GM21367 (cell line): ENCODE results near the gene EPHB2.

Experiments used
- ATAC-seq: cut with Tn5 transposase; IDR thresholded peaks from one replicate; pipeline ENCODE4 v1.9.1; 2021; ENCODE audit not compliant: unreplicated experiment

Gene EPHB2

DNA sequence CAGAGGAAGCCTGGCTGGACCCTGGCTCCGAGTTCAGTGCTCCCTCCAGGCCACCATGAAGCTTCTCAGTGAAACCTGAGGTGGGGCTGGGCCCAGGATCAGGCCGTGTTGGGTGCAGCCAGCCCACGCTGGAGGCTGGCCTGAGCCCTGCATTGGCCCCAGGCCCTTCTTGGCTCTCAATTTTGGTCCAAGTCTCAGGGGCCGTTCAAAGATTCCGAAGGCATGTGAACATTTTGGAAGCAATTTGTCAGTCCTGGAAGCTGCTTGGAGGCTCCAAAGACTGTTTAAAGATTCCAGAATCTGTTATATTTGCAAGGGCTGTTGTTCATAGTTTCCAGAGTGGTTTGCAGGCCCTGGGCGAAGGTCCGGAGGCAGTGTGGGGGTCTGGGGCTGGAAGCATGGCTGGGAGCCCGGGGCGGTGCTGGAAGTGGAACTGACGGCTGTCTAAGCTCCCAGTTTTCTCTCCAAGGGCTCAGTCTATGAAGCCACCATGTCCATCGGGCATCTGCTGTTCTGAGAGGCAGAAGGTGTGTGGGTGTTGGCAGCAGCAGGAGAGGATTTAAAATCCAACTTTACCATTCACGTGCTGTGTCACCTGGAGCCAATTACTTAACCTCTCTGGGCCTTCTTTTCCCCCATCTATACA, 104.9 kb downstream of the EPHB2 start:
- no peak for ATAC-seq

DNA sequence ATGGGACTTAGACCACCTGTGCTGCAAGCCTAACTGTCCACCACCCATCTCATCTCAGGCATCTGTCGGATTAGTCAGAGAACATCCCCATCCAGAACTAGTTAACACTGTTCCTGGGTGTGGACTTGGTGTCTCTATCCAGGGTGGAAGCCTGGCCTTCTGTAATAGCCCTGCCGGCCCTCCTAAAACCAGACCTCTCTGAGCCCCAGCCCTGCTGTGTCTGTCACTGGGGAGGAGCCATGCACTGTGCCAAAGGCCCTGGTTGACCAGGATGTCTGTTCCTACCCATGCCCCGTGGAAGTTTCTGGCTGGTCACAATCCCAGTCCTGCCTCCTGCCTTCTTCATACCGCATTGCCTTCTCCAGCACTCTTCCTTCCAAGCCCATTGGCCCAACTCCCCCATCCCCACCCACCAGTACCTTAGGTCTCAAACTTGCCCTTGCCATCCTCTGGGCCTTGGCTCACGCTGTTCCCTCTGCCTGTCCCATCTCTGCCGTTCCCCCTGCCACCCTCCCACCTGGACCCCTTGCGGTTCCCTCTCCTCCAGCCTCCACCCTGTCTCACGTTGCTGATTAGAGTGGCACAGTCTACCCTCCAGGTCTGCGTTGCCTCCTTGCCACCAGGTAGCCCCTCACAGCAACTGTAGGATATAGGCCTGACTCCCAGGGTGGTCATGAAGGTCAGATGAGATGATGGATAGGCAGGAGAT, 105.6 kb downstream of the EPHB2 start:
- no peak for ATAC-seq

DNA sequence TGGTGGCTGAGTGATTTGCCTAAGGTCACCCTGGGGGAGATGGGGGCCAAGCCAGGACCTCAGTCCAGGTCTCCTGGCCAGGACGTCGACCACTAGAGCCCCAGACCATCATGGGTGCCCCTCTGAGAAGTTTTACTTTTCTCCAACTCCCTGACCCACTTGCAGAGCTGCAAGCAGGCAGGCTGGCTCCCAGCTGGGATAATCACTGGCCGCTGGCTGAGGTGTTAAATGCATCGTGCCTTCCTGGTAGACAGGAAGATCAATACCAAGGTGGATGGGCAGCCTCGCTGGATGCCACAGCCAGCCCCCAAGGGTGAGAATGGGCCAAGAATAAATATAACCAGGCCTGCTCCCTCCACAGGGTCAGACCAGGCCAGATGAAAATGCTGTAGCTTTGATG, 106.2 kb downstream of the EPHB2 start:
- no peak for ATAC-seq

DNA sequence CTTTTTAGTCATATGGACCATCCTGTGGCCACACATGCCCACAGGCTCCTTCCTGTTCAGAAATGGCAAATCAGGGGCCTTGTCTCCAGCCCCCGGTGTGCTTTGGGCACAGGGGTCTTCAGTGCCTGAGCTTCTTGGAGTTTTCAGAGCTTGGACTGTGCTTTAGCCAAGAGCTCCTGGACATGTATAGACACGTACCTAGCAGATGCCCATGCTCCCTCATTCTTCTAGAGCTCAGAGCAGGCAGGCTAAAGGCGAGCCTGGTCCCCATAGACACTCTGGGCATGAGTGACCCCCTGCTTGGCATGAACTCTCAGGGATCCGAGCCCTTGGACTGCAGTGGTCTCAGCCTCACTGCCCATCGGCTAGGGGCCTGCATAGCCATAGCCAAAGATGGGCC, 106.8 kb downstream of the EPHB2 start:
- ATAC-seq, result no peak

DNA sequence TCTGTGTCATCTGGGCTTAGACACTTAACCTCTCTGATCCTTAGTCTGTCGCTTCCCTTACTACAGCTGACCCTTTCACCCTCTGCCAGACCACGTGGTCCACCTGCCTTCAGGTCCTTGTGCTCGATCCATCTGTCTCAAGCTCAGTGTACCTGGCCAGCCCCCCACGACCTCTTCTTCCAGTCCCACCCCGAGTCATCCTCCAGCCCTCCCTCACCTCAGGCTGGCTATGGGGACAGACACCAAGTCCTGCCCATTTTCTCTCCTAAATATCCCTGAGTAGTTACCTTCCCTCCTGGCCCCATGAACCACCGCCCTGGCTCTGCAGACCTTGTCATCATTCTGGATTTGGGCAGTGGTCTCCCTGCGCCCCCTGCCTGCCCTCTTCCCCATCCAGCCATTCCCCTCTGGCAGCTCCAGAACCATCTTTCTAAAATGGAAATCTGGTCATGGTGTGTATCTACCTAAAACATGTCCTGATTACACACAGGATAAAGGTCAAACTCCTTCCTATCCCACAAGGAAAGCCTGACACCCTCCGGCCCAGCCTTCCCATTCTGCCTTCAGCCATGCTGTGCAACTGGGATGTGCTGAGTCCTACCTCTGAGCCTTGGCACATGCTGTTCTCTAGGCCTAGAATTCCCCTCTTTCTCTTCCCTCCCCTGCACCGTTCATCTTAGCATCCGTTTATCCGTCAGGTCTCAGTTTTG, 107.6 kb downstream of the EPHB2 start:
- no peak for ATAC-seq

DNA sequence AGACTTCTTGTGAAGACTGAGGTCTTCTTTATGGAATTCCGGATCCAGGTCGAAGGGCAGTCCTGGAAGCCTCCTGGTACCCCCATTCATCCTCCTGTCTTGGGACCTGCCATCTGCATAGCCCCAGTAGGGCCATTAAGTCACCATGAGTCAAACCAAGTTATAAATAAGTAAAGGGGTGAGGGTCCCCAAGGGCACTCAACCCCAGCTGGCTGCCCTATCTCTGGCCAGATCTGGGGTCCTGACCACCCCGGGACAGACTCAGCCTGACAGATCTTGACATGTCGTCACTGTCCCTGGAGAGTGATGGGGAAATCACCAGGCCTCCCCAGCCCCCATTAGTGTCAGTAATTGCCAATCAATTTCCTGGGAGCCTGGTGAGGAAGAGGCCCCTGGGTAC, 108.7 kb downstream of the EPHB2 start:
- no peak for ATAC-seq

DNA sequence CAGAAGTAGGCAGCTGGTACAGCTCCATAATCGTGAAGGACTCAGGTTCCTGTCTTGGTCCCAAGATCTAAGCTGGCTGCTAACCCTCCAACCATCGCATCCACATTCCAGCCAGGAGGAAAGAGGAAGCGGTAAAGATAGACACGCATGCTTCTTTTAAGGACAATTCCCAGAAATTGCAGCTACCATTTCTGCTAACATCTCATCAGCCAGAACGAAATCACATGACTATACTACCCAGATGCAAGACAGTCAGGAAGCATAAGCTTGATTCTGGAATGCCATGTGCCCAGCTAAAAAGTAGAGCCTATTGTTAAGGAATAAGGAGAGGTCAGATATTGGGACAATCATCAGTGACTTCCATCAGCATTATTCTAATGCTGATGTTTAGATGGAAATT, 110.4 kb downstream of the EPHB2 start:
- ATAC-seq, result no peak

DNA sequence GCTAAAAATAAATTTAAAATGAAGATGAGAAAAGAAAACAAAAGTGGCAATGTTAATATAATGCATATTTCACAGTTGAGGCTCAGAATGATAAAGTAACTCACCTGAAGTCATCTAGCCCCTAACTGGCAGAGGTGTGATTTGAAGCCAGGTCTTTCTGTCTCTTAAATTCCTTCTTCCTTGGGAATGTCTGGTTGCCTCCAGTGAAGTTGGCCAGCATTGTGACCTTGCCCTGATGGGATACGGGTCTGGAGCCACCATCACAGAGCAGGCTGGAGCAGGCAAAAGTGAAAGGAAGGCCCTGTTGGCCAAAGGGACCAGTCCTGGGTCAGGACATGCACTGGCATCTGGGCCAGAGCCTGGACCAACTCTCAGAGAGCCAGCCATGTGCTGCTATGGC, 111.7 kb downstream of the EPHB2 start:
- no peak for ATAC-seq

DNA sequence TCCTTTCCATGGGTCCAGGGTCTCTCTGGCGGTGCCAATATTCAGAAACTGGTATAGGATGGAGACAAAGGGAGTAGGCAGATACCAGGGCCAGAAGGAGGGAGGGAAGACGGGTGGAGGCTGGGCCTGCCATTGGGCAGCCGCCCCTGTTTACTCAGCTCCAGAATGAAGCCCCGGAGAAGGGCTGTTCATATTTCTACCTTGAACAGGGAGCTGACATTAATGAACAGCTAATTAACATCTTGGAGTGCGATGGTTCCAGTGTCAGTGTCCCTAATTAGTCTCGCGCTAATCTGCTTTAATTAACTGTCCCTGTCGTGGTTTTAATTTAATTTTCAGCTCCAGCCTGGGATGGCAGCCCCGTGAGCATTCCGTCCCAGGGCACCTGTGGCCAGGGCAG, 113.8 kb downstream of the EPHB2 start:
- no peak for ATAC-seq

DNA sequence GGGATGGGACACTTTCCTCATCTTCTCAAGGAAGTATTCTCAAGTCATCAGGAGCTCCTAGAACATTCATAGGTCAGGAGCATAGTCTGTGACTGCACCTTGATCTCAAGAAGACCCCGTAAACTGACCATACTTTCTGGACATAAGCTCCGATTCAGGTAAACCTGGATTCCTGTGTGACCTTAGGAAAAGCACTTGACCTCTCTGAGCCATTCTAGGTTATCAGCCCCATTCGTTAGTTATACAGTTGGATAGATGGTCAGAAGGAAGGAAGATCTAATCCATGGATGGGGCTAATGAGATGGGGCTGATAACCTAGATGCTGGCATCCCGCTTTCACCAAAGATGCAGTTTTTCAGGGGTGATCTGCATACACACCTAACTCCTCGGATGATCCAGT, 114.3 kb downstream of the EPHB2 start:
- ATAC-seq, result no peak

DNA sequence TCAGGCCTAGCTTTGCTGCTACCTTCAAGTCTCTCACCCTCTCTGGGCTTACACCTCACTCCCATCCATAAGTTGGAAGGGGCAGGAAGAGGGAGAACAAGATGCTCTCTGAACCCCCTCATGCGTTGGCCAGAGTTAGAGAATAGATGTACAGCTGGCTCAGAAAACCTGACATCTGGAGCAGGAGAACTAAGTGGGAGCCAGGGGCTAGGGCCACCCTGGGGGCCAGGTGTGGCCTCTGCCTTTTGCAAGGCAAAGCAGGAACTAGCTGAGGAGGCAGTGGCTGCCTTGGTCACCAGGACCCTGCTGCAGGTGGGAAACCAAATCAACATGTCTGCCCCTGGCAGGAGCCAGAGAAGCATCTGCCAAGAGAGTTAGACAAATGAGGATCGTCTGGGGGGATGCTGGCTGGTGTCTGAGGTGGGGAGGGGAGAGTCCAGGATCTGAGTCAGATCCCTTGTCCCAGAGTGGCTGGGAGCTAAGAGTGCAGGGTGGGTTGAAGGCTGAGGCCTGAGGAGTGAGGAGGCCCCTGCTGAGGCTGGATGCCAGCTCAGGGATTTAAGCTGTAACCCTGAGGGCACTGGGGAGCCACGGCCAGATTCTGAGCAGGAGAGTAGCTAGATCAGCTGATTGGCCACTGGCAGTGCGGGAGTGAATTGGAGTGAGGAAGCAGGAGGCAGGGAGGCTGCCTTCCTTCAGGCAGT, 115.0 kb downstream of the EPHB2 start:
- no peak for ATAC-seq

DNA sequence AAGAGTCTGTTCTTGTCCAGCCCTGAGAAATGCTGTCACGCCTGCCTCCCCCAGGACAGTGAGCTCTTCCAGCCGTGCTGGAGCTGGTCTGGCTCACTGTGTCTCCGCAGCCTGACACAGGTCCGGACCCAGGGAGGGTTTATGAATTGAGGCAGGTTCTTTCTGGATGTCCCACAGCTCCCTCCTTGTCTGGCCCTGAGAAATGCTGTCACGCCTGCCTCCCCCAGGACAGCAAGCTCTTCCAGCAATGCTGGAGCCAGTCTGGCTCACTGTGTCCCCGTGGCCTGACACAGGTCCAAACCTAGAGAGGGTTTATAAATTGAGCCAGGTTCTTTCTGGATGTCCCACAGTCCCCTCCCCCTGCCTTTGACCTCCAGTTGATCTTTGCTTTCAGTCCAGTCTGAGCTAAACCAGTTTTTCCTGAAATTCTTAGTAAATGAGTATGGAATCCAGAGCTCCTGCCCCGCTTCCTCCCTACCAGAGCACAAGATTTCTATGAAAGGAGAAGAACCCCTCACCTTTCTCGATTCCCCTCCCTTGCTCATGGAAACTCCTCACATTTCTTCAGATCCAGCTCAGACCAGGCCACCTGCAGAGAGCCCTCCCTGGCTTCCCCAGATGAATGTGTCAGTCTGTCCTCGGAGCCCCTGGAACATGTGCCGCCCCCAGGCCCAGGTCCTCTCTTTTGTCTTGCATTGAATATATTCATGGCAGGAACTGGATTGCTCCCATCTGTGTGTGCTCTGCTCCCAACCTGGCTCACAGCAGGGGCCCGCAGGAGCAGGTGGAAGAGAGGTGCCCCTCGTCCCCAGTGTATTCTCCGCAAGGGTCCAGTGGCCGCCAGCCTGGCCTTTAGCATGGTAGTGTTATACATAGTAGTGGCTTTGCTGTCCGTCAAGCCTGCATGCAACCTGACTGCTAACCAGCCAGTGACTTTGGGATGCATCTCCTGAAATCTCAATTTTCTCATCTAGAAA, 116.3 kb downstream of the EPHB2 start:
- ATAC-seq, result no peak

DNA sequence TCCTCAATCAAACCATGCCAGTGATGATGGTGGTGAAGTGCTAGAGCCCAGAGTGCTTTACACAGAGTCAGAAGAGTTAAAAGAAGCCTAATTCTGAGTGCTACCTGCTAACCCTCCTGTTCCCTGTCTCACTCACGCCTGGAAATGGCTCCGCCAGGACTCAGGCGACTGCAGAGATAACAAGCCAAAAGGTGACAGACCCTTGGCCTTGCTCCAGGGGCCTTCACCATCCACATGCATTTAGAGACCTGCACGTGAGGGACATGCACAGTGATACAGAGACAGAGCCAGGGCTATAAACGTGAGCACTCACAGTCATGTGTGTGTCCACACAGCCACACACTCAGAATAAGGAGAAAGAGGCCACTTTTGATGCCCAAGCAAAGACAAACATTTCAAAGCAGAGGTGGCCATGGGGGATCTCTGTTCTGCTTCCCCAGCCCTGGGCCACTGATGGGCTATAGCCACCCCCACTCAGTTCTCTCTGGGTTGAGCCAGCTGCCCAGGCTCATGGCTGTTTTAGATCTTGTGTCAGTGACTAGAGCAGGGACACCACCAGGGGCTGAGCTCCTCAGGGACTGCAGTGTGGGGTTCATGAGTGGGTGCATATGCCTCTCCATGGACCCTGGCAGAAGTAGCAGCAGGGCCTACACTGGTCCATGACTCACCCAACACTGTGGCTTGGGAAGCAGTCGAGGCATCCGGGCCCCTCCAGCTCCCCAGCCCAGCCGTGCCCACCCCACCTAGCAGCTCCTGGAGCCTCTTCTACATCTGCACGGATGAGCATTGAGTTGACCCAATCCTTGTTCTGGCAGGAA, 117.2 kb downstream of the EPHB2 start:
- no peak for ATAC-seq

DNA sequence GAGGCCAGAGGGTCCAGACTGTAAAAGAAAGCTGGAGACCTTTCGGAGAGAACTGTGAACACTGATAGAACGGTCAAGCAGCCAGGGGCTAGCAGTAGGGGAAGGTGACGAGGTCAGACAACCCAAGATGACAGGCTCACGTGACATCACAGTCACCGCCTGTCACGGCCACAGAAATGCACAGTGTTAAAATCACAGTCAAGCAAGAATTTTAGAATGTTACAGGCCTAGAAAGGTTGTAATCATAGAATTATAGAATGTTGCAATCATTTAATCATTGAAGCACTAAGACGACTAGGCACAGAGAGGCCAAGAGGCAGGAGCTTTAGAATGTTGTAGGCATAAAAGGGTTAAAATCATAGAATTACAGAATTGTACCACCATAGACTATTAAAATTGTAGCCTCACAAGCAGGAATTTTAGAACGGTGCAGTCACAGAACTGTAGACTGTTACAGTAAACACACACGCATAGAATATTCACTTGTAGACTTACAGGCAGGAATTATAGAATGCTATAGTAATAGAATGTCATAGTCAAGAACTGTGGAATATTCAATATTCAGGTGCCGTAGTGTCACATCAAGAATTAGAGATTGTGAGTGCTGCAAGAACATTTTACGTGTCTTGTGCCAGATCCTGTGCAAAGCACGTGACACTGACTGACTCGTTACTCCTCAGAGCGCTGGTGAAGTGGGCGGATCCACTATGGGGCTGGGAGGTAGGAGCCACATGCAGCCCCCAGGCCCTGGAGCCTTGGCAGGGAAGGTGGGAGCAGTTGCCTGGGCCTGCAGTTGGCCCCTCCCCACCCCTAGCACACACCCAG, 118.1 kb downstream of the EPHB2 start:
- ATAC-seq, result no peak

DNA sequence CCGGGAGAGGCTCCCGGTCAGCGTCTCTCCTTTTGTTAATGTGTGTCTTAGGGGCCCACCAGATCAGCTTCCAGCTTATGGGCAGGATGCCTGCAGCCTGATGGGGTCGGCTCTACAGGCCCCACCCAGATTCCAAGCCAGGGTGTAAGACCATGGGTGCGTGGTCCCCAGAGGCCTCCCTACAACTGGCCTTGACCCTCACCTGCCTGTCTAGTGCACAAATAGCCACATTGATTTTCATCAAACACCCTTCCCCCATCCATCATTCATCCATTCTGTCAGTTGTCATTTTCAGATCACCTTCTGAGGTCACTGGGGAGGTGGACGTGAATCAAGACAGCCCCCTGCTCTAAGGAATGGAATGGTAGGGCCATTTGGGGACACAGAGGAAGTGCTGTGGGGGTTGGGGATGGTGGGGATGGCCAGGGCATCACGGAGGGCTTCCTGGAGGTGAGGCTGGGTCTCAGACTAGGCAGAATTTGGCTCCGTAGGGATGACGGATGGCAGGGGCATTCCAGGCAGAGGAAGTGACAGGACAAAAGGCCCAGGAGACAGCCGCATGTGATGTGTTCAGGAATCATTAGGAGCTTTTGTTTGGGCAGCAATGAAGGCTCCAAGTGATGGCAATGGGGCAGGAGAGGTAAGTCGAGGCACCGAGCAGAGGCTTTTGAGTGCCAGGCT, 118.8 kb downstream of the EPHB2 start:
- ATAC-seq, result no peak

DNA sequence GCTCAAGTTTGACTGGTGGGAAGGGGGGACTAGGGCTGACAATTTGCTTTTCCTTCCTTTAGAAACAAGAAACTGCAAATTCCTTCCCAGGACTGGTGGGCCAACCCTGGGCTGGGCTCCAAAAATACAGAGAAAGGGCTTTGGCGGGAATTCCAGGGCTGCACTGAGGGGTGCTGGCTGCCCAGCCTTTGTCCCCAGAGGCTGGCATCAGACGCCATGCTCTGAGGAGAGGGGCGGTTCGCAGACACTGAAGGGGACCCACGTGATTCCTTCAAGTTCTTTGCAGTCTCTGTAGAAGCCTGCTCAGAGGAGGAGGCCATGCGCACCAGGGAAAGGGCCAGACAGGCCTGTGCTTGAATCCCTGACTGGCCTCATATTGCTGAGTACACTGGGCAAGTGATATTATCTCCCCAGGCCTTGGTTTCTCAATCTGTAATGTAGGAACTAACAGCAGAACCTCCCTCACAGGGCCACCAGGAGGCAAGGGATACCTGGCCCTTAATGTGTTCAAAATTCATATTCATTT, 119.5 kb downstream of the EPHB2 start:
- no peak for ATAC-seq

DNA sequence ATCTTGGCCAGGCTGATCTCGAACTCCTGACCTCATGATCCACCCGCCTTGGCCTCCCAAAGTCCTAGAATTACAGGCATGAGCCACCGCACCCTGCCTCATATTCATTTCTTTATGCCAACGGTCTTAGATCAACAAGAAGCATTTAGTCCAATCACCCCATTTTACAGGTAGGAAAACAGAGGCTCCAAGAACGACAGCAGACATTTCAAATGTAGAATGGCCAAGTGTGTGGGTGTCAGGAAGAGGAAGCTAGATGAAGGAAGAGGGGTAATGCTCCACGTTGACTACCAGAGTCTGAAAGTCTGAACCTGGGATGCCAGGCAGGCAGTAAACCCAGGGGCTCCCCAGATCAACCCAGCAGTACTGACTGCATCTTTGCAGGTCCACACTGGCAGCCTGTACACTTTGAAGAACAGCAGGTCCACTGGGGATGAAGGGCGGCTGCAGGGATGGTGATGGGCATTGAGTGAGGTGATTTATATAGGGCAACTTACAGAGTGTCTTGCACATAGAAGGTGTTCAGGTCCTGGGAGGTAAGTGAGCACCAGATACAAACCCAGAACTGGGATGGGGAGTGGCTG, 120.2 kb downstream of the EPHB2 start:
- ATAC-seq, result no peak
